ELR (cell line): ENCODE measurements around the gene SERPINA6.

ENCODE experiments used
- DNase-seq: peaks from one replicate; pipeline ENCODE4 v3.0.0-alpha.2; 2015; ENCODE audit warnings: low read depth

Gene SERPINA6

GRCh38 chr14:94354638-94355185 is 31.6 kb upstream of the SERPINA6 start:
- DNase-seq: peak; percentile 20

GRCh38 chr14:94354190-94354589 is 31.1 kb upstream of the SERPINA6 start:
- DNase-seq: peak; percentile 52

GRCh38 chr14:94349276-94349675 is 26.1 kb upstream of the SERPINA6 start:
- no peak for DNase-seq

GRCh38 chr14:94348836-94349235 is 25.7 kb upstream of the SERPINA6 start:
- no peak for DNase-seq

- DNase-seq: peak; percentile 21
Measured at GRCh38 chr14:94346841-94347240, 23.7 kb upstream of the SERPINA6 start.

GRCh38 chr14:94346065-94346786 is 23.1 kb upstream of the SERPINA6 start:
- DNase-seq: peak; percentile 87

- DNase-seq: peak; percentile 100
Measured at GRCh38 chr14:94345344-94346064, 22.4 kb upstream of the SERPINA6 start.

- DNase-seq: no peak
Measured at GRCh38 chr14:94344389-94344788, 21.3 kb upstream of the SERPINA6 start.

GRCh38 chr14:94343238-94344005 is 20.3 kb upstream of the SERPINA6 start:
- DNase-seq: no peak

GRCh38 chr14:94342334-94342934 is 19.3 kb upstream of the SERPINA6 start:
- peak; percentile 99 for DNase-seq

GRCh38 chr14:94341656-94342333 is 18.7 kb upstream of the SERPINA6 start:
- no peak for DNase-seq

GRCh38 chr14:94340533-94340932 is 17.4 kb upstream of the SERPINA6 start:
- no peak for DNase-seq

GRCh38 chr14:94338023-94338422 is 14.9 kb upstream of the SERPINA6 start:
- no peak for DNase-seq

- DNase-seq: peak; percentile 70
Measured at GRCh38 chr14:94337274-94337673, 14.1 kb upstream of the SERPINA6 start.

GRCh38 chr14:94334872-94335271 is 11.7 kb upstream of the SERPINA6 start:
- no peak for DNase-seq

- DNase-seq: no peak
Measured at GRCh38 chr14:94332587-94332986, 9.5 kb upstream of the SERPINA6 start.

- no peak for DNase-seq
Measured at GRCh38 chr14:94332063-94332583, 9.0 kb upstream of the SERPINA6 start.

GRCh38 chr14:94331462-94331861 is 8.3 kb upstream of the SERPINA6 start:
- no peak for DNase-seq

- DNase-seq: no peak
Measured at GRCh38 chr14:94330857-94331256, 7.7 kb upstream of the SERPINA6 start.

GRCh38 chr14:94330432-94330831 is 7.3 kb upstream of the SERPINA6 start:
- DNase-seq: no peak

- DNase-seq: no peak
Measured at GRCh38 chr14:94329857-94330256, 6.7 kb upstream of the SERPINA6 start.
